Measurements from ENCODE around the gene TSPAN17. TPM values are rescaled to one million over a fixed set of nuclear protein-coding genes. Genes with fewer than 3 reads are reported as not detected.

TSPAN17 gene
- total RNA-seq, 2 experiments from 2014 or later, result 24.6 to 26.3 TPM

GRCh38 chr5:176673651-176674583 lies 26.6 kb downstream of the TSPAN17 start:
- H3K27ac Mint-ChIP-seq, result no peak overlapping the region
- TF ChIP-seq CTCF (IDR thresholded peaks at IDR 0.05), result no peak
- ChIA-PET POLR2A (interaction anchor here (0.6 kb wide), 1 partner anchor 106 kb away, joined by 3 read pairs; no protein-coding TSS in a partner anchor), CTCF (interaction anchor here (1.4 kb wide), 1 partner anchor 13 kb away, joined by 5 read pairs; no protein-coding TSS in a partner anchor)
- no peaks in the 10 kb centered on the region for H3K9me3 Mint-ChIP-seq
- no peaks in the 10 kb centered on the region for H3K4me1 Mint-ChIP-seq (ENCODE audit: low read depth)
- ATAC-seq (no peak), DNase-seq (no peak)
- H3K4me3 Mint-ChIP-seq, result no peak overlapping the region
- intact Hi-C loops (cut with micrococcal nuclease), result no loop called here
- H3K27me3 Mint-ChIP-seq, result peaks cover 25% of the 10 kb centered on the region
- no peaks in the 10 kb centered on the region for H3K36me3 Mint-ChIP-seq (ENCODE audit: low read depth)

GRCh38 chr5:176674799-176675198 lies 27.5 kb downstream of the TSPAN17 start:
- peaks cover 33% of the 10 kb centered on the region for H3K27me3 Mint-ChIP-seq
- no peak for TF ChIP-seq CTCF (IDR thresholded peaks at IDR 0.05)
- no peak overlapping the region for H3K4me3 Mint-ChIP-seq
- H3K9me3 Mint-ChIP-seq, result no peaks in the 10 kb centered on the region
- ChIA-PET POLR2A (no interaction called here), CTCF (interaction anchor here (3.1 kb wide), 1 partner anchor 15 kb away, joined by 17 read pairs; no protein-coding TSS in a partner anchor)
- no peaks in the 10 kb centered on the region for H3K36me3 Mint-ChIP-seq (ENCODE audit: low read depth)
- H3K27ac Mint-ChIP-seq, result no peak overlapping the region
- ATAC-seq (no peak), DNase-seq (no peak)
- H3K4me1 Mint-ChIP-seq (ENCODE audit: low read depth), result no peaks in the 10 kb centered on the region
- intact Hi-C loops (cut with micrococcal nuclease), result no loop called here

- peaks cover 38% of the 10 kb centered on the region for H3K27me3 Mint-ChIP-seq
- H3K4me3 Mint-ChIP-seq, result no peak overlapping the region
- H3K4me1 Mint-ChIP-seq (ENCODE audit: low read depth), result no peaks in the 10 kb centered on the region
- H3K36me3 Mint-ChIP-seq (ENCODE audit: low read depth), result no peaks in the 10 kb centered on the region
- no peak for ATAC-seq
- DNase-seq, result no peak
- H3K9me3 Mint-ChIP-seq, result no peaks in the 10 kb centered on the region
- H3K27ac Mint-ChIP-seq, result no peak overlapping the region
- POLR2A ChIA-PET, result no interaction called here
- CTCF ChIA-PET, result interaction anchor here (3.1 kb wide), 1 partner anchor 16 kb away, joined by 17 read pairs; no protein-coding TSS in a partner anchor
- TF ChIP-seq CTCF (IDR thresholded peaks at IDR 0.05), result no peak
- intact Hi-C loops (cut with micrococcal nuclease), result no loop called here
Measured at GRCh38 chr5:176675676-176676360, 28.5 kb downstream of the TSPAN17 start.

GRCh38 chr5:176676361-176676824 lies 29.1 kb downstream of the TSPAN17 start:
- Mint-ChIP-seq H3K4me1 (ENCODE audit: low read depth) (no peaks in the 10 kb centered on the region), H3K27me3 (peaks cover 36% of the 10 kb centered on the region), H3K27ac (no peak overlapping the region), H3K9me3 (no peaks in the 10 kb centered on the region), H3K4me3 (no peak overlapping the region), H3K36me3 (ENCODE audit: low read depth) (no peaks in the 10 kb centered on the region)
- no peak for ATAC-seq
- no peak for TF ChIP-seq CTCF (IDR thresholded peaks at IDR 0.05)
- ChIA-PET CTCF (interaction anchor here (3.1 kb wide), 1 partner anchor 16 kb away, joined by 17 read pairs; no protein-coding TSS in a partner anchor), POLR2A (no interaction called here)
- no peak for DNase-seq
- intact Hi-C loops (cut with micrococcal nuclease), result no loop called here

Measured in activated CD8-positive, alpha-beta T cell treated with anti-CD3 and anti-CD28 coated beads for 36 hours (primary cell).